Prostate gland (tissue), 2 donors: Measurements from ENCODE around the gene ZG16. TPM values are rescaled to one million over a fixed set of nuclear protein-coding genes. Genes with fewer than 3 reads are reported as not detected.
"Not testable (repeated sequence)": the region's sequence is repeated elsewhere in the genome, so short reads cannot be mapped to it uniquely, and the experiment has no call there.

Experiments used
- DNase-seq: peaks from one replicate; pipeline ENCODE4 v3.0.0-alpha.2; 2019; ENCODE audit warnings: low spot score
- H3K27ac ChIP-seq, 2 donors: fragments of 200-600 bp; sonication (generic); 2 replicates each; pipeline ENCODE4 v1.5.1; 2017 to 2019
- H3K27me3 ChIP-seq: fragments of 200-600 bp; sonication (generic); replicated peaks from 2 replicates; pipeline ENCODE4 v1.5.1; 2019; ENCODE audit not compliant: insufficient read depth
- H3K36me3 ChIP-seq, 2 donors: fragments of 200-600 bp; sonication (generic); 1 replicate in 1 of 2; 2 replicates in 1 of 2; pipeline versions ENCODE4 v1.5.1 to v1.8.1; 2017 to 2019
- H3K4me1 ChIP-seq: fragments of 200-600 bp; sonication (generic); replicated peaks from 2 replicates; pipeline ENCODE4 v1.5.1; 2019
- H3K4me3 ChIP-seq, 2 donors: fragments of 200-600 bp; sonication (generic); 2 replicates each; pipeline ENCODE4 v1.5.1; 2017 to 2019
- H3K9me3 ChIP-seq: fragments of 200-600 bp; sonication (generic); 2 replicates; pipeline ENCODE4 v1.5.1; 2017
- POLR2A ChIP-seq: fragments of 450-650 bp; IDR thresholded peaks from one replicate; pipeline ENCODE4 v1.6.1; 2016; ENCODE audit warnings: antibody characterized with exemption, mild to moderate bottlenecking
- POLR2AphosphoS5 ChIP-seq: sonication (generic); formaldehyde crosslinking; IDR thresholded peaks from one replicate; pipeline ENCODE4 v1.6.1; 2017; ENCODE audit warnings: antibody characterized with exemption
- WGBS: methylation state at CpG from one replicate; pipeline ENCODE4 v1.1.5; 2018; 5-methylcytosine and 5-hydroxymethylcytosine counted together
- intact Hi-C: fragments of 100-400 bp; cut with DNase I; formaldehyde crosslinking; loops from one replicate; pipeline ENCODE4 v1.14.2; 2022
- total RNA-seq, 2 donors: library from RNA; depleted of rRNA; stranded (reverse); fragments of >200 nt; gene quantifications; one replicate each; pipeline ENCODE4 v1.1.0, GENCODE V29; 2016
- TF ChIP-seq, protein P1 (sequence below), 4 experiments: fragments of 200-600 bp in 2 of 4; fragments of 450-650 bp in 2 of 4; sonication (generic) in 2 of 4; IDR thresholded peaks; 1 replicate in 3 of 4; 2 replicates in 1 of 4; pipeline ENCODE4 v1.5.1; 2016 to 2019; ENCODE audit warnings: antibody characterized with exemption in 4 of 4, mild to moderate bottlenecking in 2 of 4, moderate library complexity in 2 of 4

Gene ZG16
- total RNA-seq, 2 donors from 2014 or later: not detected

DNA sequence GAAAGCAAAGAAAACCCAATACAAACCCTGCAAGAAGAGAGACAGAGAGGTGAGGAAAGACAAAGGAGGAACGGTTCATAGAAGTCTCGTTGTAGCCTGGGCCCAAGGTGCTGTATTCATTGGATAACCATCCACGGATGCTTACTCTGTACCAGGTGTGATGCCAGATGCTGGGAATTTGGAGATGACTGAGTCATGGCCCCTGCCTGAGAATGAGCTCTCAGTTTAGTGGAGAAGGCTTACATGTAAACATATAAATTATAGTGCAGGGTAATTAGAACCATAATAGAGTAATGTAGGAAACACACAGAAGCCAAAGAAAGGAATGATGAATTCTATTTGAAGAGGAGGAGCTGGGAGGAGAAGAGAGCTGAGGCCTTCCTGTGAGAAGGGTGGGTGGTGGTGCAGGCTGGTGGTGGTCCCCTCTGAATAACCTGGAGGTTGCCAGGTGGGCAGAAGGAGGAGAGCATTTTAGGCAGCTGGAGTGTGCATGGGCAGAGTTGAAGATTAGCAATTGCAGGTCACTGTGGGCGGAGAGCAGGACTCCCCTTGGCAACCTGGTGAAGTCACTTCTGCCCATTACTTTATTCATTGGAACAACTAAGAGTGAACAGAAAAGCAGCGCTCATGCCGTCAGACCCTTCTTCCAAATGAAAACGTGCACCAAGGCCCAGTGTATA, 7.7 kb upstream of the ZG16 start:
- H3K4me3 ChIP-seq: no peak overlapping the region
- DNase-seq: no peak
- H3K36me3 ChIP-seq: no peaks in the 10 kb centered on the region
- H3K27ac ChIP-seq: no peak overlapping the region
- TF ChIP-seq POLR2AphosphoS5: no peak
- TF ChIP-seq, protein P1, sequence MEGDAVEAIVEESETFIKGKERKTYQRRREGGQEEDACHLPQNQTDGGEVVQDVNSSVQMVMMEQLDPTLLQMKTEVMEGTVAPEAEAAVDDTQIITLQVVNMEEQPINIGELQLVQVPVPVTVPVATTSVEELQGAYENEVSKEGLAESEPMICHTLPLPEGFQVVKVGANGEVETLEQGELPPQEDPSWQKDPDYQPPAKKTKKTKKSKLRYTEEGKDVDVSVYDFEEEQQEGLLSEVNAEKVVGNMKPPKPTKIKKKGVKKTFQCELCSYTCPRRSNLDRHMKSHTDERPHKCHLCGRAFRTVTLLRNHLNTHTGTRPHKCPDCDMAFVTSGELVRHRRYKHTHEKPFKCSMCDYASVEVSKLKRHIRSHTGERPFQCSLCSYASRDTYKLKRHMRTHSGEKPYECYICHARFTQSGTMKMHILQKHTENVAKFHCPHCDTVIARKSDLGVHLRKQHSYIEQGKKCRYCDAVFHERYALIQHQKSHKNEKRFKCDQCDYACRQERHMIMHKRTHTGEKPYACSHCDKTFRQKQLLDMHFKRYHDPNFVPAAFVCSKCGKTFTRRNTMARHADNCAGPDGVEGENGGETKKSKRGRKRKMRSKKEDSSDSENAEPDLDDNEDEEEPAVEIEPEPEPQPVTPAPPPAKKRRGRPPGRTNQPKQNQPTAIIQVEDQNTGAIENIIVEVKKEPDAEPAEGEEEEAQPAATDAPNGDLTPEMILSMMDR (IDR thresholded peaks at IDR 0.05): no peak
- no peak for TF ChIP-seq POLR2A
- H3K27me3 ChIP-seq: no peaks in the 10 kb centered on the region
- intact Hi-C loops: no loop called here
- 78% methylated on average over 7 of the region's 7 CpGs for WGBS
- H3K9me3 ChIP-seq: no peaks in the 10 kb centered on the region
- H3K4me1 ChIP-seq: peaks cover 2% of the 10 kb centered on the region

DNA sequence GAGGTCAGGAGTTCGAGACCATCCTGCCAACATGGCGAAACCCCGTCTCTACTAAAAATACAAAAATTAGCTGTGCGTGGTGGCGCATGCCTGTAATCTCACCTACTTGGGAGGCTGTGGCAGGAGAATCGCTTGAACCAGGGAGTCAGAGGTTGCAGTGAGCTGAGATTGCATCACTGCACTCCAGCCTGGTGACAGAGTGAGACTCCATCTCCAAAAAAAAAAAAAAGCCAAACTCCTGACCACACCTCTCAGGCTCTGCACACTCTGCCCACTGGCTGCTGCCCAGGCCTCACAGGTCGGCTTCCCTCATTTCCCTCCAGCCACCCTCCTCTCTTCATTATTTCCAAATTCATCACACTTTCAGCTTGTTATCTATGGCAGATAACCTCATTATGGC, 5.7 kb upstream of the ZG16 start:
- H3K4me1 ChIP-seq, H3K27ac ChIP-seq, H3K9me3 ChIP-seq, H3K27me3 ChIP-seq, DNase-seq, intact Hi-C loops, H3K4me3 ChIP-seq, H3K36me3 ChIP-seq: not testable (repeated sequence)
- WGBS: 90% methylated on average over 7 of the region's 7 CpGs

DNA sequence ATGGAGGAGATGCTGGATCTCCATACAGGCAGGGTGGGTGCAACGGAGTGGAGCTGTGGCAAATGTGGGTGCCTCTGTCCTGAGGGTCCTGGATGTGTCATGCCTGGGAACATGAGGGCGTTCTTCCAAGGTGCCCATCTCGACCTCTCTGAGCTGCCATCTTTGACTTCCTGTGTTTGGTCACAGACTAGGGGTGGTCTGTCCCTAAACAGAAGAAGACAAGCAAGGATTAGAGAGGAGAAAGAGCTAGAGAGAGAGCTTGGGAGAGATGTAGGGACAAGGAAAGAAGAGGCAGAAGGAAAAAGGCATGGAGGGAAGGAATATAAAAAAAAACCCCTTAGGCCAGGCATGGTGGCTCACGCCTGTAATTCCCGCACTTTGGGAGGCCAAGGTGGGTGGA, 3.3 kb upstream of the ZG16 start:
- Histone ChIP-seq H3K27ac (no peak overlapping the region), H3K36me3 (no peaks in the 10 kb centered on the region), H3K4me1 (no peaks in the 10 kb centered on the region), H3K4me3 (no peak overlapping the region), H3K9me3 (no peaks in the 10 kb centered on the region), H3K27me3 (no peaks in the 10 kb centered on the region)
- WGBS: 90% methylated on average over 5 of the region's 5 CpGs
- DNase-seq: no peak
- intact Hi-C loops: no loop called here
- TF ChIP-seq POLR2AphosphoS5 (no peak), POLR2A (no peak)
- TF ChIP-seq, protein P1 (IDR thresholded peaks at IDR 0.05): no peak

DNA sequence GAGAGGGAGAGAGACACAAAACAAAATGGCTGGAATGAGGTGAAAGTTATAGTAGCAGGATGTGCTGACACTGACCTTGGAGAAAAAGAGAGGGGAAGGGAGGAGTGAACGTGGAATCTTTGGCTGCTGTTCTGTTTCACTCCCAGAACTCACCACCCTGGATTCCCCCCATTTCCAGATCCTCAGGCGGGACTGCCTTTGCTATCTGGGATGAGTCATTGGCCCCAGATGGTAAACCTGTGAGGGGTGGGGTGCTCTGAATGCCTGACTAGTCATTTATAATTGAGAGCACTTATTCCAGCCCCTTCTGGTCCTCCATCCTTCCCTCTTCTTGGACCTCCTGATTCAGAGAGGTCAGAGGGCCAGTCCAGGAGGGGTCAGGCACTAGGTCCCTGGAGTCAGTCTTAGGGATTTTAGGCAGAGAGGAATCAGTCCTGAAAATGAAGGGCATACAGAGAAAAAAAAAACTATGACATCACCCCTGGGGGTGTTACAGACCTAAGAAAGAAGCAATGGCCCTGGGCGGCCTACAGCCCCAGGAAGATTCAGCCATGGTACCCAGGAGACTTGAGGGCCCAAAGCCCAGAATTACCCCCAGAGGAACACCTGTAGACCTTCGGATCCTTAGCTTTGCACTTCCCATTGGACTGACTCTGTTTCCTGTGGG, 2.2 kb upstream of the ZG16 start:
- TF ChIP-seq POLR2A (no peak), POLR2AphosphoS5 (no peak)
- TF ChIP-seq, protein P1 (IDR thresholded peaks at IDR 0.05): no peak
- intact Hi-C loops: no loop called here
- Histone ChIP-seq H3K27ac (no peak overlapping the region), H3K9me3 (no peaks in the 10 kb centered on the region), H3K36me3 (no peaks in the 10 kb centered on the region), H3K4me3 (no peak overlapping the region), H3K27me3 (no peaks in the 10 kb centered on the region), H3K4me1 (no peaks in the 10 kb centered on the region)
- WGBS: 82% methylated on average over 4 of the region's 4 CpGs
- no peak for DNase-seq

DNA sequence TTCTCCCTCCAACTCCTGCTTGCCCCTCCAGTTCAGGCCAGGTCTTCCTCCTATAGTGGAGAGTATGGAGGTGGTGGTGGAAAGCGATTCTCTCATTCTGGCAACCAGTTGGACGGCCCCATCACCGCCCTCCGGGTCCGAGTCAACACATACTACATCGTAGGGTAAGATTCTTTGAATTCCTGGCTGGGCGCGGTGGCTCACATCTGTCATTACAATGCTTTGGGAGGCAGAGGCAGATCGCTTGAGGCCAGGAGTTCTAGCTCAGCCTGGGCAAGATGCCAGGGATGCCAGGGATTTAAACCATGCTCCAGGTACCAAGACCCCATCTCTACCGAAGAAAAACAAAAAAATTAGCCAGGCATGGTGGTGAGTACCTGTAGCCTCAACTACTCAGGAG, 1.4 kb downstream of the ZG16 start:
- DNase-seq: no peak
- no peaks in the 10 kb centered on the region for H3K27me3 ChIP-seq
- no peaks in the 10 kb centered on the region for H3K36me3 ChIP-seq
- TF ChIP-seq POLR2AphosphoS5: no peak
- TF ChIP-seq POLR2A: no peak
- TF ChIP-seq, protein P1 (IDR thresholded peaks at IDR 0.05): no peak
- H3K4me1 ChIP-seq: no peaks in the 10 kb centered on the region
- WGBS: 40% methylated on average over 10 of the region's 10 CpGs
- no peak overlapping the region for H3K27ac ChIP-seq
- intact Hi-C loops: no loop called here
- H3K9me3 ChIP-seq: no peaks in the 10 kb centered on the region
- no peak overlapping the region for H3K4me3 ChIP-seq

DNA sequence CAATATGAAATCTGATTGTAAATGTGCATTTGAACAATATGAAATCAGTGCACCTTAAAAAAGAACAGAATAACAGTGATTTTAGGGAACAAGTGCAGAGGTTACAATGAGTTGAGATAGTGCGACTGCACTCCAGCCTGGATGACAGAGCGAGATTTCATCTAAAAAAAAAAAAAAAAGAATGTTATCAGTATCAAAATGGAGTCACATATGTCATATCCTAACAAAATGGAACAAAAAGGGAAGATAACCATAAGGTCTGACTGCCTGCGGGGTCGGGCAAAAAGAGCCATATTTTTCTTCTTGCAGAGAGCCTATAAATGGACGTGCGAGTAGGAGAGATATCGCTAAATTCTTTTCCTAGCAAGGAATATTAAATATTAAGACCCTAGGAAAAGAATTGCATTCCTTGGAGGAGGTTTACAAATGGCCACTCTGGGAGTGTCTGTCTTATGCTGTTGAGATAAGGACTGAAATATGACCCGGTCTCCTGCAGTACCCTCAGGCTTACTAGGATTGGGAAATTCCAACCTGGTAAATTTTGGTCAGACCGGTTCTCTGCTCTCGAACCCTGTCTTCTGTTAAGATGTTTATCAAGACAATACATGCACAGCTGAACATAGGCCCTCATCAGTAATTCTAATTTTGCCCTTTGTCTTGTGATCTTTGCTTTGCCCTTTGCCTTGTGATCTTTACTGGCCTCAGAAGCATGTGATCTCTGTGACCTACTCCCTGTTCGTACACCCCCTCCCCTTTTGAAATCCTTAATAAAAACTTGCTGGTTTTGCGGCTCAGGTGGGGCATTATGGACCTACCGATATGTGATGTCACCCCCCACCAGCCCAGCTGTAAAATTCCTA, 5.3 kb downstream of the ZG16 start:
- intact Hi-C loops, H3K27me3 ChIP-seq, H3K4me3 ChIP-seq, H3K36me3 ChIP-seq, H3K4me1 ChIP-seq, H3K9me3 ChIP-seq, DNase-seq, H3K27ac ChIP-seq: not testable (repeated sequence)
- WGBS: 71% methylated on average over 13 of the region's 13 CpGs
